Measurements from ENCODE around the gene AAK1.

DNA sequence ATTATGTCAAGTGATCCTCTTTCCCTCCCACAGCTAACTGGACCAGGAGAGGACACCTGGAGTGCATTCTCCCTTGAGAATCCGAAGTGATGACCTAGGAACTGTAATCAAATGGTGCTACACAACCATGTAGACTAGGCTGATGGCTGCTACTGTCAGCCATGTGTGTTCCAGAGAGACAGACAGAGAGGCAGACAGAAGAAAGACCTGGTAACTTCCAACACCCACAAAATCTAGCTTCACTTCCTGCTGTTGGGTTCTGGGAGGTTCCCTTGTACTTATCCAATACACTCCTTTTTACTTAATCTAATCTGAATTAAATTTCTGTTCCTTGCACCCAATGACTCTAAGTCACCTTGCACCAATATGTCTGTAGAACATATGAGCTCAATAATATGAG, 72.3 kb downstream of the AAK1 start:
- TF ChIP-seq, protein P1, sequence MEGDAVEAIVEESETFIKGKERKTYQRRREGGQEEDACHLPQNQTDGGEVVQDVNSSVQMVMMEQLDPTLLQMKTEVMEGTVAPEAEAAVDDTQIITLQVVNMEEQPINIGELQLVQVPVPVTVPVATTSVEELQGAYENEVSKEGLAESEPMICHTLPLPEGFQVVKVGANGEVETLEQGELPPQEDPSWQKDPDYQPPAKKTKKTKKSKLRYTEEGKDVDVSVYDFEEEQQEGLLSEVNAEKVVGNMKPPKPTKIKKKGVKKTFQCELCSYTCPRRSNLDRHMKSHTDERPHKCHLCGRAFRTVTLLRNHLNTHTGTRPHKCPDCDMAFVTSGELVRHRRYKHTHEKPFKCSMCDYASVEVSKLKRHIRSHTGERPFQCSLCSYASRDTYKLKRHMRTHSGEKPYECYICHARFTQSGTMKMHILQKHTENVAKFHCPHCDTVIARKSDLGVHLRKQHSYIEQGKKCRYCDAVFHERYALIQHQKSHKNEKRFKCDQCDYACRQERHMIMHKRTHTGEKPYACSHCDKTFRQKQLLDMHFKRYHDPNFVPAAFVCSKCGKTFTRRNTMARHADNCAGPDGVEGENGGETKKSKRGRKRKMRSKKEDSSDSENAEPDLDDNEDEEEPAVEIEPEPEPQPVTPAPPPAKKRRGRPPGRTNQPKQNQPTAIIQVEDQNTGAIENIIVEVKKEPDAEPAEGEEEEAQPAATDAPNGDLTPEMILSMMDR (IDR thresholded peaks at IDR 0.05), result no peak
- no peak for TF ChIP-seq POLR2A (IDR thresholded peaks at IDR 0.05)

Data from adrenal gland (tissue), 5 donors.